Measurements from ENCODE around the gene GALR2. TPM values are rescaled to one million over a fixed set of nuclear protein-coding genes. Genes with fewer than 3 reads are reported as not detected.
"Not testable (repeated sequence)": the region's sequence is repeated elsewhere in the genome, so short reads cannot be mapped to it uniquely, and the experiment has no call there.

The GALR2 gene
- total RNA-seq, 1 experiment from 2014 or later, result not detected

GRCh38 chr17:76056882-76057281 is 17.7 kb upstream of the GALR2 start:
- TF ChIP-seq, protein P1, sequence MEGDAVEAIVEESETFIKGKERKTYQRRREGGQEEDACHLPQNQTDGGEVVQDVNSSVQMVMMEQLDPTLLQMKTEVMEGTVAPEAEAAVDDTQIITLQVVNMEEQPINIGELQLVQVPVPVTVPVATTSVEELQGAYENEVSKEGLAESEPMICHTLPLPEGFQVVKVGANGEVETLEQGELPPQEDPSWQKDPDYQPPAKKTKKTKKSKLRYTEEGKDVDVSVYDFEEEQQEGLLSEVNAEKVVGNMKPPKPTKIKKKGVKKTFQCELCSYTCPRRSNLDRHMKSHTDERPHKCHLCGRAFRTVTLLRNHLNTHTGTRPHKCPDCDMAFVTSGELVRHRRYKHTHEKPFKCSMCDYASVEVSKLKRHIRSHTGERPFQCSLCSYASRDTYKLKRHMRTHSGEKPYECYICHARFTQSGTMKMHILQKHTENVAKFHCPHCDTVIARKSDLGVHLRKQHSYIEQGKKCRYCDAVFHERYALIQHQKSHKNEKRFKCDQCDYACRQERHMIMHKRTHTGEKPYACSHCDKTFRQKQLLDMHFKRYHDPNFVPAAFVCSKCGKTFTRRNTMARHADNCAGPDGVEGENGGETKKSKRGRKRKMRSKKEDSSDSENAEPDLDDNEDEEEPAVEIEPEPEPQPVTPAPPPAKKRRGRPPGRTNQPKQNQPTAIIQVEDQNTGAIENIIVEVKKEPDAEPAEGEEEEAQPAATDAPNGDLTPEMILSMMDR (conservative IDR thresholded peaks at IDR 0.05; ENCODE audit: low read depth, low read length), result no peak
- TF ChIP-seq EZH2 (IDR thresholded peaks at IDR 0.05; ENCODE audit: borderline replicate concordance, low read depth, low read length, poor library complexity, severe bottlenecking), result no peak
- peaks cover 10% of the 10 kb centered on the region for H3K4me1 ChIP-seq (ENCODE audit: insufficient read depth, low read length, poor library complexity, severe bottlenecking)
- DNase-seq (ENCODE audit: low spot score), result no peak
- no TSS peak for BruUV-seq (replicated peaks)
- intact Hi-C loops (cut with micrococcal nuclease; ENCODE audit: unreplicated experiment), result no loop called here
- peaks cover 77% of the 10 kb centered on the region for H3K36me3 ChIP-seq (ENCODE audit: insufficient read depth, low read length, poor library complexity, severe bottlenecking)
- POLR2A ChIA-PET (ENCODE audit: low non-redundant PET), result no interaction called here
- no peak overlapping the region for H3K27ac ChIP-seq (ENCODE audit: low read depth, low read length, poor library complexity, severe bottlenecking)
- no peak overlapping the region for H3K4me3 ChIP-seq (ENCODE audit: low read depth, low read length, poor library complexity, severe bottlenecking)
- no peaks in the 10 kb centered on the region for H3K27me3 ChIP-seq (replicated peaks; ENCODE audit: insufficient read depth, low read depth, low read length, poor library complexity)
- no peaks in the 10 kb centered on the region for H3K9me3 ChIP-seq (ENCODE audit: low read depth, low read length, poor library complexity, severe bottlenecking)
- CTCF ChIA-PET, result no interaction called here

DNA sequence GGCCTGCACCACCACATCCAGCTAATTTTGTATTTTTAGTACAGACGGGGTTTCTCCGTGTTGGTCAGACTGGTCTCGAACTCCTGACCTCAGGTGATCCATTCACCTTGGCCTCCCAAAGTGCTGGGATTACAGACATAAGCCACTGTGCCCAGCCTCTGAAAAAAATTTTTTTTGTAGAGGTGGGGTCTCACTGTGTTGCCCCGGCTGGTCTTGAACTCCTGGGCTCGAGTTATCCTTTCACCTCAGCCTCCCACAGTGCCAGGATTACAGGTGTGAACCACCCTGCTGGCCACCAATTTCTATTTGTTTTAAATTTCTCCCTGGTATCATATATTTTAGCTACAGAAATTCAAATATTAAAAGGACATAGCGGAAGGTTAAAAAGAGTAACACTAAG is 16.3 kb upstream of the GALR2 start:
- intact Hi-C loops (cut with micrococcal nuclease; ENCODE audit: unreplicated experiment); DNase-seq (ENCODE audit: low spot score): not testable (repeated sequence)

DNA sequence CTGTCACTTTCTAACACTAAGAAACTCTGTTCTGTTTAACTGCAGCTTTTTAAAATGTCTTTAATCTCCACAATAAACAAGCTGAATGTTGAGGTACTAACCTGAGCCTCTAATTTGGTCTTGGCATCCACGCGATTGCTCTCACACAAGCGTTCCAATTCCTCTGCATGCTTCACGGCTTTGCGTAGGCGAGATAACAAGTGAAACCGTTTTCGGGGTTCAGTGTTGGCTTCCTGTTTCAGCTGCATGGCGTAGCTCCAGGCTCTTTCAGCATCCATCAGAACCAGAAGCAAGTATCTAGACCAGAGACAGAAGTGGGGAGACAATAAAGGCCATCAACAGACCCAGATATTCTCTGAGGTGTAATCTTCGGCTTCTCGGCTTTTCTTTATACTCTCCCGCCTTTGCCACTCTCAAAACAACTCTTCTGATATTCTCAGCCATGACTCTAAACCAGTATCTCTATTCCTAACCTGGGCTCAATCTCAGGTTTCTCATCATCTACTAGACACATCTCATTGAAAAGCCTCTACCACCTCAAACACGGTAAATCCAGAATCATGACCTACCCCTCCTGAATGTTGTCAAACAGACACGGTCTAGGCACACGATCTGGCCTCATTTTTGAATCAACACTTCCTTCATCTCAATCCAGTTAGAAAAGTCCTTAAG is 10.6 kb upstream of the GALR2 start:
- H3K4me1 ChIP-seq (ENCODE audit: insufficient read depth, low read length, poor library complexity, severe bottlenecking), result peaks cover 6% of the 10 kb centered on the region
- peaks cover 76% of the 10 kb centered on the region for H3K36me3 ChIP-seq (ENCODE audit: insufficient read depth, low read length, poor library complexity, severe bottlenecking)
- peak; percentile 48 for DNase-seq (ENCODE audit: low spot score)
- no peaks in the 10 kb centered on the region for H3K9me3 ChIP-seq (ENCODE audit: low read depth, low read length, poor library complexity, severe bottlenecking)
- ChIA-PET POLR2A (ENCODE audit: low non-redundant PET) (interaction anchor here (0.6 kb wide), 2 partner anchors 110 to 226 kb away, joined by 6 to 8 read pairs; no protein-coding TSS in a partner anchor), CTCF (interaction anchor here (0.7 kb wide), 1 partner anchor 40 kb away, joined by 4 read pairs; no protein-coding TSS in a partner anchor)
- TF ChIP-seq, protein P1 (conservative IDR thresholded peaks at IDR 0.05; ENCODE audit: low read depth, low read length), result no peak
- TF ChIP-seq EZH2 (IDR thresholded peaks at IDR 0.05; ENCODE audit: borderline replicate concordance, low read depth, low read length, poor library complexity, severe bottlenecking), result no peak
- no peak overlapping the region for H3K27ac ChIP-seq (ENCODE audit: low read depth, low read length, poor library complexity, severe bottlenecking)
- intact Hi-C loops (cut with micrococcal nuclease; ENCODE audit: unreplicated experiment), result no loop called here
- no TSS peak for BruUV-seq (replicated peaks)
- no peaks in the 10 kb centered on the region for H3K27me3 ChIP-seq (replicated peaks; ENCODE audit: insufficient read depth, low read depth, low read length, poor library complexity)
- H3K4me3 ChIP-seq (ENCODE audit: low read depth, low read length, poor library complexity, severe bottlenecking), result no peak overlapping the region

More for the DNA sequence above, 16.3 kb upstream of the GALR2 start:
- H3K36me3 ChIP-seq (ENCODE audit: insufficient read depth, low read length, poor library complexity, severe bottlenecking), result peaks cover 81% of the 10 kb centered on the region
- H3K4me1 ChIP-seq (ENCODE audit: insufficient read depth, low read length, poor library complexity, severe bottlenecking); H3K4me3 ChIP-seq (ENCODE audit: low read depth, low read length, poor library complexity, severe bottlenecking); H3K27me3 ChIP-seq (replicated peaks; ENCODE audit: insufficient read depth, low read depth, low read length, poor library complexity); BruUV-seq (replicated peaks); POLR2A ChIA-PET (ENCODE audit: low non-redundant PET); H3K9me3 ChIP-seq (ENCODE audit: low read depth, low read length, poor library complexity, severe bottlenecking); CTCF ChIA-PET; H3K27ac ChIP-seq (ENCODE audit: low read depth, low read length, poor library complexity, severe bottlenecking): not testable (repeated sequence)

- no peaks in the 10 kb centered on the region for H3K9me3 ChIP-seq (ENCODE audit: low read depth, low read length, poor library complexity, severe bottlenecking)
- TF ChIP-seq, protein P1 (conservative IDR thresholded peaks at IDR 0.05; ENCODE audit: low read depth, low read length), result no peak
- TF ChIP-seq EZH2 (IDR thresholded peaks at IDR 0.05; ENCODE audit: borderline replicate concordance, low read depth, low read length, poor library complexity, severe bottlenecking), result no peak
- CTCF ChIA-PET, result no interaction called here
- no peak overlapping the region for H3K27ac ChIP-seq (ENCODE audit: low read depth, low read length, poor library complexity, severe bottlenecking)
- H3K27me3 ChIP-seq (replicated peaks; ENCODE audit: insufficient read depth, low read depth, low read length, poor library complexity), result no peaks in the 10 kb centered on the region
- intact Hi-C loops (cut with micrococcal nuclease; ENCODE audit: unreplicated experiment), result no loop called here
- H3K4me3 ChIP-seq (ENCODE audit: low read depth, low read length, poor library complexity, severe bottlenecking), result no peak overlapping the region
- peaks cover 9% of the 10 kb centered on the region for H3K4me1 ChIP-seq (ENCODE audit: insufficient read depth, low read length, poor library complexity, severe bottlenecking)
- H3K36me3 ChIP-seq (ENCODE audit: insufficient read depth, low read length, poor library complexity, severe bottlenecking), result peaks cover 60% of the 10 kb centered on the region
- DNase-seq (ENCODE audit: low spot score), result no peak
- POLR2A ChIA-PET (ENCODE audit: low non-redundant PET), result interaction anchor here (0.5 to 0.7 kb wide), 2 partner anchors 161 to 631 kb away, joined by 4 to 5 read pairs; partner anchors contain the start of gene MRPL38
- BruUV-seq (replicated peaks), result no TSS peak
Observed at GRCh38 chr17:76065775-76066174, 8.8 kb upstream of the GALR2 start.
